ENCODE results near the gene CELF4.

The CELF4 gene

GRCh38 chr18:37249171-37249886, 316.3 kb downstream of the CELF4 start:
- Mint-ChIP-seq H3K27me3 (peaks cover 47% of the 10 kb centered on the region), H3K4me1 (peaks cover 2% of the 10 kb centered on the region), H3K9me3 (peaks cover 3% of the 10 kb centered on the region), H3K27ac (no peak overlapping the region), H3K4me3 (no peak overlapping the region), H3K36me3 (ENCODE audit: low read depth) (peaks cover 2% of the 10 kb centered on the region)
- ATAC-seq (no peak), DNase-seq (no peak)

- no peak for DNase-seq
- no peak for ATAC-seq
- peaks cover 3% of the 10 kb centered on the region for H3K9me3 Mint-ChIP-seq
- H3K27ac Mint-ChIP-seq, result no peak overlapping the region
- no peak overlapping the region for H3K4me3 Mint-ChIP-seq
- peaks cover 55% of the 10 kb centered on the region for H3K27me3 Mint-ChIP-seq
- H3K36me3 Mint-ChIP-seq (ENCODE audit: low read depth), result peaks cover 2% of the 10 kb centered on the region
- peaks cover 2% of the 10 kb centered on the region for H3K4me1 Mint-ChIP-seq
These were observed 317.3 kb downstream of the CELF4 start for GRCh38 chr18:37248281-37248680.

- Mint-ChIP-seq H3K27me3 (peaks cover 56% of the 10 kb centered on the region), H3K4me3 (no peak overlapping the region), H3K27ac (no peak overlapping the region), H3K9me3 (peaks cover 3% of the 10 kb centered on the region), H3K36me3 (ENCODE audit: low read depth) (peaks cover 2% of the 10 kb centered on the region), H3K4me1 (no peaks in the 10 kb centered on the region)
- DNase-seq (no peak), ATAC-seq (no peak)
These were observed 318.0 kb downstream of the CELF4 start for GRCh38 chr18:37247497-37248161.

GRCh38 chr18:37246779-37247340, 318.7 kb downstream of the CELF4 start:
- no peaks in the 10 kb centered on the region for H3K4me1 Mint-ChIP-seq
- H3K36me3 Mint-ChIP-seq (ENCODE audit: low read depth), result peaks cover 2% of the 10 kb centered on the region
- no peak overlapping the region for H3K4me3 Mint-ChIP-seq
- peaks cover 51% of the 10 kb centered on the region for H3K27me3 Mint-ChIP-seq
- no peak overlapping the region for H3K27ac Mint-ChIP-seq
- ATAC-seq, result no peak
- H3K9me3 Mint-ChIP-seq, result peaks cover 3% of the 10 kb centered on the region
- no peak for DNase-seq

- Mint-ChIP-seq H3K27ac (no peak overlapping the region), H3K4me3 (no peak overlapping the region), H3K4me1 (no peaks in the 10 kb centered on the region), H3K36me3 (ENCODE audit: low read depth) (peaks cover 2% of the 10 kb centered on the region), H3K9me3 (peaks cover 3% of the 10 kb centered on the region), H3K27me3 (peaks cover 37% of the 10 kb centered on the region)
- DNase-seq (no peak), ATAC-seq (no peak)
These were observed 321.0 kb downstream of the CELF4 start for GRCh38 chr18:37244618-37245017.

- Mint-ChIP-seq H3K27ac (no peak overlapping the region), H3K4me3 (no peak overlapping the region), H3K9me3 (peaks cover 3% of the 10 kb centered on the region), H3K36me3 (ENCODE audit: low read depth) (peaks cover 2% of the 10 kb centered on the region), H3K27me3 (peaks cover 34% of the 10 kb centered on the region), H3K4me1 (no peaks in the 10 kb centered on the region)
- ATAC-seq, result no peak
- DNase-seq, result no peak
These were observed 321.9 kb downstream of the CELF4 start for GRCh38 chr18:37243741-37244140.

- Mint-ChIP-seq H3K9me3 (peaks cover 3% of the 10 kb centered on the region), H3K4me3 (no peak overlapping the region), H3K36me3 (ENCODE audit: low read depth) (peaks cover 2% of the 10 kb centered on the region), H3K27ac (no peak overlapping the region), H3K4me1 (no peaks in the 10 kb centered on the region), H3K27me3 (peaks cover 31% of the 10 kb centered on the region)
- ATAC-seq, result no peak
- no peak for DNase-seq
These were observed 322.6 kb downstream of the CELF4 start for GRCh38 chr18:37242826-37243560.

GRCh38 chr18:37242091-37242490, 323.5 kb downstream of the CELF4 start:
- H3K9me3 Mint-ChIP-seq, result peaks cover 3% of the 10 kb centered on the region
- peaks cover 2% of the 10 kb centered on the region for H3K36me3 Mint-ChIP-seq (ENCODE audit: low read depth)
- peaks cover 31% of the 10 kb centered on the region for H3K27me3 Mint-ChIP-seq
- no peak for ATAC-seq
- no peak for DNase-seq
- no peak overlapping the region for H3K4me3 Mint-ChIP-seq
- H3K4me1 Mint-ChIP-seq, result no peaks in the 10 kb centered on the region
- H3K27ac Mint-ChIP-seq, result no peak overlapping the region

- Mint-ChIP-seq H3K27ac (no peak overlapping the region), H3K9me3 (no peaks in the 10 kb centered on the region), H3K4me3 (no peak overlapping the region), H3K27me3 (peaks cover 11% of the 10 kb centered on the region), H3K4me1 (no peaks in the 10 kb centered on the region), H3K36me3 (ENCODE audit: low read depth) (no peaks in the 10 kb centered on the region)
- no peak for DNase-seq
- ATAC-seq, result no peak
These were observed 327.1 kb downstream of the CELF4 start for GRCh38 chr18:37238282-37239108.

GRCh38 chr18:37235583-37235982, 330.0 kb downstream of the CELF4 start:
- no peak overlapping the region for H3K27ac Mint-ChIP-seq
- no peak overlapping the region for H3K4me3 Mint-ChIP-seq
- ATAC-seq (no peak), DNase-seq (no peak)
- H3K36me3 Mint-ChIP-seq (ENCODE audit: low read depth), result no peaks in the 10 kb centered on the region
- H3K4me1 Mint-ChIP-seq, result no peaks in the 10 kb centered on the region
- no peaks in the 10 kb centered on the region for H3K9me3 Mint-ChIP-seq
- H3K27me3 Mint-ChIP-seq, result no peaks in the 10 kb centered on the region

- no peak for DNase-seq
These were observed 334.3 kb downstream of the CELF4 start for GRCh38 chr18:37231251-37231650.

GRCh38 chr18:37230768-37231167, 334.8 kb downstream of the CELF4 start:
- Mint-ChIP-seq H3K27me3 (no peaks in the 10 kb centered on the region), H3K27ac (no peak overlapping the region), H3K36me3 (ENCODE audit: low read depth) (peaks cover 3% of the 10 kb centered on the region), H3K4me1 (no peaks in the 10 kb centered on the region), H3K9me3 (no peaks in the 10 kb centered on the region), H3K4me3 (no peak overlapping the region)
- DNase-seq, result no peak
- no peak for ATAC-seq

More at GRCh38 chr18:37231251-37231650, 334.3 kb downstream of the CELF4 start:
- Mint-ChIP-seq H3K36me3 (ENCODE audit: low read depth) (peaks cover 3% of the 10 kb centered on the region), H3K4me3 (no peak overlapping the region), H3K4me1 (no peaks in the 10 kb centered on the region), H3K9me3 (no peaks in the 10 kb centered on the region), H3K27me3 (no peaks in the 10 kb centered on the region), H3K27ac (no peak overlapping the region)
- no peak for ATAC-seq

- Mint-ChIP-seq H3K36me3 (ENCODE audit: low read depth) (peaks cover 12% of the 10 kb centered on the region), H3K27ac (no peak overlapping the region)
- no peak for ATAC-seq
These were observed 340.3 kb downstream of the CELF4 start for GRCh38 chr18:37225279-37225678.

GRCh38 chr18:37222999-37223378, 342.6 kb downstream of the CELF4 start:
- Mint-ChIP-seq H3K4me1 (no peaks in the 10 kb centered on the region), H3K27ac (no peak overlapping the region), H3K36me3 (ENCODE audit: low read depth) (peaks cover 12% of the 10 kb centered on the region), H3K4me3 (no peak overlapping the region), H3K9me3 (no peaks in the 10 kb centered on the region), H3K27me3 (no peaks in the 10 kb centered on the region)
- no peak for DNase-seq
- ATAC-seq, result no peak

More at GRCh38 chr18:37225279-37225678, 340.3 kb downstream of the CELF4 start:
- Mint-ChIP-seq H3K9me3 (no peaks in the 10 kb centered on the region), H3K4me1 (no peaks in the 10 kb centered on the region), H3K27me3 (no peaks in the 10 kb centered on the region), H3K4me3 (no peak overlapping the region)
- DNase-seq, result no peak

All from activated naive CD8-positive, alpha-beta T cell treated with anti-CD3 and anti-CD28 coated beads, Interleukin-2, amount 50 U/mL, for 24 hours (primary cell).